Kidney glomerular epithelial cell (primary cell): ENCODE data around the gene CRACR2B.

Experiments used
- DNase-seq: peaks from one replicate; lab custom pipeline; 2025; lab: John Stamatoyannopoulos, UW

Gene CRACR2B

GRCh38 chr11:854601-855329 lies 27.0 kb downstream of the CRACR2B start:
- DNase-seq = no peak

- DNase-seq = no peak
Measured at GRCh38 chr11:855330-855674, 27.6 kb downstream of the CRACR2B start.

- DNase-seq = no peak
Measured at GRCh38 chr11:855796-856195, 28.1 kb downstream of the CRACR2B start.

- no peak for DNase-seq
Measured at GRCh38 chr11:856397-856796, 28.7 kb downstream of the CRACR2B start.

- DNase-seq = no peak
Measured at GRCh38 chr11:858053-858761, 30.5 kb downstream of the CRACR2B start.

- no peak for DNase-seq
Measured at GRCh38 chr11:858762-859339, 31.1 kb downstream of the CRACR2B start.

- no peak for DNase-seq
Measured at GRCh38 chr11:859394-860131, 31.8 kb downstream of the CRACR2B start.

GRCh38 chr11:860234-861104 lies 32.8 kb downstream of the CRACR2B start:
- no peak for DNase-seq

GRCh38 chr11:861105-861479 lies 33.4 kb downstream of the CRACR2B start:
- no peak for DNase-seq

GRCh38 chr11:862081-862661 lies 34.5 kb downstream of the CRACR2B start:
- no peak for DNase-seq

GRCh38 chr11:862696-863022 lies 34.9 kb downstream of the CRACR2B start:
- no peak for DNase-seq

- DNase-seq = no peak
Measured at GRCh38 chr11:863023-863909, 35.5 kb downstream of the CRACR2B start.

- no peak for DNase-seq
Measured at GRCh38 chr11:863910-864827, 36.5 kb downstream of the CRACR2B start.

- DNase-seq = no peak
Measured at GRCh38 chr11:864898-865297, 37.2 kb downstream of the CRACR2B start.

- DNase-seq = no peak
Measured at GRCh38 chr11:865462-866430, 38.0 kb downstream of the CRACR2B start.

- DNase-seq = no peak
Measured at GRCh38 chr11:866481-866880, 38.8 kb downstream of the CRACR2B start.

GRCh38 chr11:867856-868358 lies 40.2 kb downstream of the CRACR2B start:
- no peak for DNase-seq

GRCh38 chr11:868394-868793 lies 40.7 kb downstream of the CRACR2B start:
- no peak for DNase-seq
